Left colon (tissue), 2 donors: ENCODE results near the gene USP1. TPM values are rescaled to one million over a fixed set of nuclear protein-coding genes. Genes with fewer than 3 reads are reported as not detected.

Experiments
- ATAC-seq: fragments of 200-7000 bp; cut with Tn5 transposase; one replicate; pipeline ENCODE4 v1.9.1; 2020; ENCODE audit warnings: mild to moderate bottlenecking, moderate library complexity
- DNase-seq, 2 donors: peaks; one replicate each; pipeline ENCODE4 v3.0.0-alpha.2; 2020
- intact Hi-C, 2 donors: fragments of 100-400 bp; cut with DNase I in 1 of 2; cut with micrococcal nuclease in 1 of 2; formaldehyde crosslinking; loops; one replicate each; pipeline versions ENCODE4 v1.11.2 to v1.14.0; 2022; cut with DNase I, micrococcal nuclease
- total RNA-seq, 2 donors: library from RNA; stranded (reverse); fragmentation: NEBNext Ultra II Directional; extraction: Animal tissue kit (Norgen Biotek cat#: 25700); gene quantifications; one replicate each; pipeline ENCODE4 v1.2.1, GENCODE V29; 2021
- donor health status: DM: no; HTN: no; CAD: no.
- donor health status: DM: yes; HTN: yes; CAD: no.

The USP1 gene
- total RNA-seq, 2 donors from 2014 or later: 21.2 to 23.3 TPM

- intact Hi-C loops: no loop called here
- no peak for DNase-seq
- peak; percentile 94 for ATAC-seq
These were observed 30.2 kb downstream of the USP1 start for GRCh38 chr1:62467092-62467491.

- intact Hi-C loops: no loop called here
- DNase-seq (no peak), ATAC-seq (no peak)
These were observed 39.8 kb downstream of the USP1 start for GRCh38 chr1:62476525-62477219.

GRCh38 chr1:62481681-62482080, 44.8 kb downstream of the USP1 start:
- no peak for ATAC-seq
- intact Hi-C loops: no loop called here
- no peak for DNase-seq

GRCh38 chr1:62484824-62485468, 48.1 kb downstream of the USP1 start:
- intact Hi-C loops: no loop called here
- ATAC-seq: no peak
- no peak for DNase-seq

- DNase-seq (no peak), ATAC-seq (no peak)
- intact Hi-C loops: no loop called here
These were observed 51.1 kb downstream of the USP1 start for GRCh38 chr1:62487956-62488355.

- ATAC-seq (no peak), DNase-seq (no peak)
- intact Hi-C loops: no loop called here
These were observed 55.7 kb downstream of the USP1 start for GRCh38 chr1:62492521-62492920.

- no peak for DNase-seq
- ATAC-seq: no peak
- intact Hi-C loops: no loop called here
These were observed 56.8 kb downstream of the USP1 start for GRCh38 chr1:62493656-62494055.

GRCh38 chr1:62494137-62494536, 57.3 kb downstream of the USP1 start:
- no peak for ATAC-seq
- intact Hi-C loops: no loop called here
- no peak for DNase-seq

GRCh38 chr1:62500210-62500609, 63.4 kb downstream of the USP1 start:
- intact Hi-C loops: no loop called here
- DNase-seq (no peak), ATAC-seq (no peak)

Other genes starting within 250 kb of the USP1 start
- gene L1TD1, start 242.2 kb upstream of the USP1 start, total RNA-seq: 1 to 10 TPM; 4.1 to 6.9 TPM
- gene KANK4, start 117.6 kb upstream of the USP1 start, total RNA-seq: 1 to 10 TPM in 1 of 2 donors, under 1 TPM in 1; 0.50 to 2.8 TPM
- gene ANGPTL3, start 160.5 kb downstream of the USP1 start, total RNA-seq: not detected